Activated T-helper 2 cell treated with anti-CD3 and anti-CD28 coated beads, Interferon-gamma antibody, Interleukin-2, Interleukin-4, amounts not matched to agents 10 μg/mL and 5 μg/mL and 100 μg/mL, durations not matched to agents 14 hours and 24 hours and 36 hours (primary cell): ENCODE results near the gene KLHL40. TPM values are rescaled to one million over a fixed set of nuclear protein-coding genes. Genes with fewer than 3 reads are reported as not detected.

Experiments used
- DNase-seq: peaks from one replicate; pipeline ENCODE4 v3.0.0; 2021; ENCODE audit warnings: low spot score
- H3K27ac Mint-ChIP-seq: one replicate; pipeline ENCODE4 v1.8.0; 2021; ENCODE audit warnings: mixed read lengths
- H3K27me3 Mint-ChIP-seq: one replicate; pipeline ENCODE4 v1.8.0; 2021; ENCODE audit warnings: low read depth, mixed read lengths
- H3K36me3 Mint-ChIP-seq: one replicate; pipeline ENCODE4 v1.8.0; 2021; ENCODE audit warnings: low read depth, mixed read lengths
- H3K4me1 Mint-ChIP-seq: one replicate; pipeline ENCODE4 v1.8.0; 2021; ENCODE audit warnings: low read depth, mixed read lengths
- H3K4me3 Mint-ChIP-seq: one replicate; pipeline ENCODE4 v1.8.0; 2021; ENCODE audit warnings: low read depth, mild to moderate bottlenecking, moderate library complexity, mixed read lengths
- H3K9me3 Mint-ChIP-seq: one replicate; pipeline ENCODE4 v1.8.0; 2021; ENCODE audit warnings: mixed read lengths
- intact Hi-C: fragments of 100-400 bp; cut with micrococcal nuclease; formaldehyde crosslinking; loops from one replicate; pipeline ENCODE4 v1.15.1; 2023
- total RNA-seq: library from RNA; stranded (reverse); gene quantifications from 2 replicates; pipeline ENCODE4 v1.2.3, GENCODE V29; 2022

The KLHL40 gene
- total RNA-seq, 1 donor from 2014 or later: not detected

DNA sequence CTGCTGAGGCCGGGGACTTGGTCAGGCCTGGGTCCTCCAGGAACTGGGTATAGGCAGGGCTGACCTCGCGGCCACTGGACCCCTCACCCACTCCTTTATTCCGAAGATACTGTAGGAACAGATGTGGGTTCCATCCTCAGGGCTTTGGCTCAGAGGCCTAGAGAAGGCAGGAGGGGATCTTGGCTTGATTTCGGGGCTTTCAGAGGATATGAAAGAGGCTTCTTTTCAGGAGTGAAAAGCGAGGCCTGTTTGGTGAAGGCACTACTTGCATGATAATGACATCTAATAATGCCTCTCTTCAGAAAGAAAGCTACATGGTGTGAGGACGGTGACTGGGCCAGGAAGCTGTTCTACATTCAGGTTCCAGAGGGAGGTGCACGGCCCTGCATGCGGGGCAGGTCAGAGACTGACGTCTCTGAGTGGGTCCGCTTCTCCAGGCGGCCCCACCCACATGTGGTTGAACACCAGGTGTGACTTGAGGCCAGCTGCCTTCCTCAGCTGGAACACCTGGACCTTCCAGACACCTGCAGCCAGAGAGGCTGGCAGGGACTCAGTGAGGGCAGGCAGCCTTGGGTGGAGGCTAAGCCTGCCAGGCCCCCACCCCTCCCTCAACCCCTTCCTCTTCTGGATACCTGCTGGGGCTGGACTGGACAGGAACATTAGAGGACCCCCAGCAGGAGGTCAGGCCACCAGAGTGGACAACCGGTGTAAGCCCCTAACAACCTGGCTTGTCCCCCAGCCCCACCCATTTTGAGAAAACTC, 48.3 kb downstream of the KLHL40 start:
- H3K9me3 Mint-ChIP-seq: no peaks in the 10 kb centered on the region
- H3K4me3 Mint-ChIP-seq: no peak overlapping the region
- H3K27ac Mint-ChIP-seq: no peak overlapping the region
- H3K4me1 Mint-ChIP-seq: no peaks in the 10 kb centered on the region
- no peak for DNase-seq
- no peaks in the 10 kb centered on the region for H3K36me3 Mint-ChIP-seq
- H3K27me3 Mint-ChIP-seq: peaks cover 1% of the 10 kb centered on the region
- intact Hi-C loops: no loop called here

DNA sequence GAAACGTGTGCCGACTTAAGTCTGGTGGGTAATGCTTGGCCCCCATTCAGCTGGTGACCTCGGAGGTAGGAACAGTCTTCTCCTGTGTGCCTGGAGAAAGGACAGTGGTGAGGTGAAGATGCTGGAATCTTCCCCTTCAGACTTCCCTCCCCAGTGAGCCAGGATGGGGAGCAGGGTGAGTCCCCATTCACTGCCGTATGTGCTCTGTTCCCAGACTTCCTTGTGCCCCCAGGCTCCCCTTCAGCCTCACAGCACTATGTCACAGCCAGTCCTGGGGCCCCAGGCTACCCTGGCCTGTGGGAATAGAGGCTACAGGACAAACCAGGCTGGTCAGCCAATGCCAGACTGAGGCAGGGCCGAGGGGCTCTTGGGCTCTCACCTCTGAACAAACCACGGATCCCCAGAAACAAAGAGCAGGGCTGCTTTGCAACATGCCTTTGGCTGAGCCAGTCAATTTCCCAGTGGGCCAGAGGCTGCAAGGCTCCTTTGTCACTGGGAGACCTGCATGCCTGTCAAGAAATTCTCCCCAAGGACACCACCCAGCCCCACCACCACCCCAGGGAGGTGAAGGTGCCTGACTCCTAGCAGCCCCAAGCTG, 49.0 kb downstream of the KLHL40 start:
- no peaks in the 10 kb centered on the region for H3K4me1 Mint-ChIP-seq
- peaks cover 1% of the 10 kb centered on the region for H3K27me3 Mint-ChIP-seq
- no peaks in the 10 kb centered on the region for H3K9me3 Mint-ChIP-seq
- intact Hi-C loops: no loop called here
- no peak for DNase-seq
- no peak overlapping the region for H3K27ac Mint-ChIP-seq
- no peaks in the 10 kb centered on the region for H3K36me3 Mint-ChIP-seq
- H3K4me3 Mint-ChIP-seq: no peak overlapping the region

DNA sequence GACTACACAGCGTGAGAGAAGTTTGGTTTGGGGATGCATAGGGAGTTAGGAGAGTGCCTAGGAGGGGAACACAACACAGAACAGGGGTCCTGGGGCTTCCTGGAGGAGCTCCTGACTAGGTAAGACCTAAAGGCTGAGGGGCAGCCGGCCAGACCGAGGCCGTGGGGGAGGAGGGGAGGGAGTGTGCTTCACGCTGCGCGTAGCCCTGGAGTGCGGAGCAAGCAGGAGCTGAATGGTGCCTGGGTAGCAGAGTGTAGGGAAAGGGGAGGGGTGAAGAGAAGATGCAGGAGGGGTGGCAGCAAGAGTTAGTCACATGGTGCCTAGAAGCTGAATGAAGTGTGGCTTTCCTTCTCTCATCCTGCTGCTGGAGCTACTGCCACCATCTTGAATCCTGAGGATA, 49.7 kb downstream of the KLHL40 start:
- Mint-ChIP-seq H3K27ac (no peak overlapping the region), H3K4me3 (no peak overlapping the region), H3K4me1 (no peaks in the 10 kb centered on the region), H3K36me3 (no peaks in the 10 kb centered on the region), H3K9me3 (no peaks in the 10 kb centered on the region), H3K27me3 (no peaks in the 10 kb centered on the region)
- no peak for DNase-seq
- intact Hi-C loops: no loop called here

DNA sequence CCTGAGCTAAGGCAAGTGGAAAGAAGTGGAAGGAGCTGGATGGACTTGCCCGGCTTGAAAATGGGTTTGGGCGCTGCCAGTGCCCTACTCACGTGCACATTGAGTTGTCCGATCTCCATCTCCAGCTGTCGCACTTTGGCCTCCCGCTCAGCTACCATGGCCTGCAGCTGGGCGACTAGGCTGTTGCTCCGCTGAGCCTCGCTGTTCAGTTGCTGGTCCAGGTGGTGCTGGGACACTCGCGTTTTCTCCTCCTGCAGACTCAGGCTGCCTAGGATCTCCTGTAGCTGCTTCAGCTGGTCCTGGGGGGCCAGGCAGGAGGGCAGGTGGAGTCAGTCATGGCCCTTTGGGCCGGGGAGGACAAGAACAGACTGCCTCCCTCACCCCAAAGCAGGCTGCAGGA, 50.3 kb downstream of the KLHL40 start:
- Mint-ChIP-seq H3K27me3 (no peaks in the 10 kb centered on the region), H3K9me3 (no peaks in the 10 kb centered on the region), H3K27ac (no peak overlapping the region), H3K4me1 (no peaks in the 10 kb centered on the region), H3K4me3 (no peak overlapping the region), H3K36me3 (no peaks in the 10 kb centered on the region)
- no peak for DNase-seq
- intact Hi-C loops: no loop called here

DNA sequence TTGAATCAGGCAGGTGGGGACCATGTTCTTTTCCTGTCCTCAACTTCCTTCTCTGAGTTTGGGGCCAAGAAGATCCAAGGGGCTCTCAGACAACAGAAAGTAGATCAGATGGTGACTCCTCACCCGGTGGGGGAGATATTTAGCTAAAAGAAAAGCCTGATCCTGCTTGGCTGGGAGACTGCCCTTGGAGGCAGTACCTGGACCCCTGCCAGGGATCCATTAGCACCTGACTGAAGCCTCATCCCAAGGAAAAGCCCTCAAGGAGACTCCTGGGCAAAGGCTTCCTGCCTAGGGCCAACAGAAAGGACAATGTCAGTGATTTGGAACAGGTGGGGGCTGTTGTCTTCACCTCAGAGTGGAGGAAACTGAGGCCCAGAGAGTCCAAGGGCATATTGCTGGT, 50.7 kb downstream of the KLHL40 start:
- H3K27me3 Mint-ChIP-seq: no peaks in the 10 kb centered on the region
- intact Hi-C loops: no loop called here
- no peak overlapping the region for H3K27ac Mint-ChIP-seq
- no peaks in the 10 kb centered on the region for H3K9me3 Mint-ChIP-seq
- DNase-seq: no peak
- H3K4me3 Mint-ChIP-seq: no peak overlapping the region
- H3K4me1 Mint-ChIP-seq: no peaks in the 10 kb centered on the region
- H3K36me3 Mint-ChIP-seq: no peaks in the 10 kb centered on the region

DNA sequence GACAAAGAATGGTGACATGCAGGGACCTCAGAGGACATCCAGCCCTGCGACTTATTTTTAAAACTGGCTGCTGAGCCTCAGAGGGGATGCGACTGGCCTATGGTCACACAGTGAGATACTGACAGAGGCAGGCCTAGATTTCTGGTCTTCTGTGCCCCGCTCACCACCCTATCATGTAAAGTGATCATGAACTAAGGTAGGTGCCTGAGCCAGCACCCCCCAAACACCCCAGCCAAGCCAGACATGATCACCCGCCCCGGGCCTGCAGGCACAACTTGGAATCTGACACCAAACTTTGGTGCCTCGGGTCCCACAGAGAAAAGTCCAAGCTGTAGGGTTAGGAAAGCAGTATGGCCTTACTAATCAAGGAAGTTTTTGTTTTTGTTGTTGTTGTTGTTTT, 51.2 kb downstream of the KLHL40 start:
- no peaks in the 10 kb centered on the region for H3K9me3 Mint-ChIP-seq
- H3K36me3 Mint-ChIP-seq: no peaks in the 10 kb centered on the region
- H3K4me3 Mint-ChIP-seq: no peak overlapping the region
- no peak for DNase-seq
- no peaks in the 10 kb centered on the region for H3K4me1 Mint-ChIP-seq
- intact Hi-C loops: no loop called here
- no peak overlapping the region for H3K27ac Mint-ChIP-seq
- no peaks in the 10 kb centered on the region for H3K27me3 Mint-ChIP-seq

DNA sequence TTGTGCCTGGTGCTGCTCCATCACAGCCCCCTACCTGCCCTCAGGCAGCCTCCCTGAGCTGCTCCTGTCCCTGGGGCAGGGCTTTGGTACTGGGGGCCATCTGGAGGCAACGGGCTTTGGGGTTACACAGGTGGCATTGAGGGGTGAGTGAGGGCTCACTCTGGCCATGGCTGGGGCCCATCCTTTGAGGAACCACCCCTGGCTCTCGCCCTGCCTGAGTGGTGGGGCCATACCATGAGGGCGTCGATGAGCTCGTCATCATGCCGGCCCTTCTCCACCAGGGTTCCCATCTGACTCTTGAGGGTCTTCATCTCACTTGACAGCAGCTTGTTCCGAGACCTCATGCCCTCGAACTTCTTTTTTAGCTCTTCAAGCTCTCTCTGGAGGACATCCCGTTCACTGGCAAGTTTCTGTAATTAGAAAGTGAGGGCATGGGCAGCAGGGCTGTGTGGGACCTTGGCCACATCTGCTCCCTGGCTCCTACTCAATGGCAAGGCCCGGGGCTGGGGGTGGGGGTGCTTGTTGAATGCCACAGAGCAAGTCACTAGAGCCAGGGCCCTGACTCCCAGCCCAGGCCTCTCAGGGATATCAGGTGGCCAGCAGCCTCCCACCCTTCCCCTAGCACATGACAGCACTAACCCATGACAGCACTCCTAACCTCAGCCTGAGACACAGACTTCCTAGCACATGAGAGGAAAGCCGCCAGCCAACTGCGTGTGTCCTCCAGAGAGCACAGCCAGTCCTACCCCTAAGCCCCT, 54.2 kb downstream of the KLHL40 start:
- Mint-ChIP-seq H3K4me3 (no peak overlapping the region), H3K4me1 (peaks cover 4% of the 10 kb centered on the region), H3K27me3 (no peaks in the 10 kb centered on the region), H3K27ac (no peak overlapping the region), H3K36me3 (no peaks in the 10 kb centered on the region), H3K9me3 (no peaks in the 10 kb centered on the region)
- no peak for DNase-seq
- intact Hi-C loops: loop anchor here (5.0 kb wide), 2 partner anchors 77 to 177 kb away; no protein-coding TSS in a partner anchor

DNA sequence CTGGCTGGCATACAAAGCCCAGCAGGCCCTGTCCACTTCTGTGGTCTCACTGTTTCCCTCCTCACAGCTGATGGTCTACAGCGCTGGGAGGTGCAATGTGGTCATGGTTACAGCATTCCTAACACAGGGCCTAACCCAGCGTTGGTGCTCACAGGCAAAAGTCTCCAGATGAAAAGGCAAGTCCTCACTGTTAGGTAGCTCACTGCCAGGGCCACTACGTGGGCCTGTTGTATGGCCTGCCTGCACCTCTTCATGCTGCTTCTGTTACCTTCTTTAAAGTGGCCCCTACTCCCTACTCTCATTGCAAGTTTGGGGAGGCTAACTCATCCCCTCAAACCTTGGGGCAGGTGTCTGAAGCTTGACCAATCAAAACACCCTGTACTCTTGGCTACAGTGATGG, 56.5 kb downstream of the KLHL40 start:
- no peak overlapping the region for H3K4me3 Mint-ChIP-seq
- no peak for DNase-seq
- H3K27me3 Mint-ChIP-seq: no peaks in the 10 kb centered on the region
- no peaks in the 10 kb centered on the region for H3K9me3 Mint-ChIP-seq
- H3K27ac Mint-ChIP-seq: no peak overlapping the region
- intact Hi-C loops: loop anchor here (5.0 kb wide), 2 partner anchors 79 to 179 kb away; no protein-coding TSS in a partner anchor
- peaks cover 4% of the 10 kb centered on the region for H3K4me1 Mint-ChIP-seq
- H3K36me3 Mint-ChIP-seq: no peaks in the 10 kb centered on the region

Other genes starting within 250 kb of the KLHL40 start
- gene VIPR1, start 182.9 kb upstream of the KLHL40 start, total RNA-seq: 0.51 and 0.52 TPM in 2 replicates
- 36.1 and 40.1 TPM in 2 replicates for gene SEC22C, start 103.6 kb upstream of the KLHL40 start, total RNA-seq
- 62.4 and 67.1 TPM in 2 replicates for gene SS18L2, start 94.7 kb upstream of the KLHL40 start, total RNA-seq
- 76.6 and 86.2 TPM in 2 replicates for gene NKTR, start 84.9 kb upstream of the KLHL40 start, total RNA-seq
- 0.16 and 0.44 TPM in 2 replicates for gene ZBTB47, start 31.8 kb upstream of the KLHL40 start, total RNA-seq
- gene HHATL, start 17.3 kb downstream of the KLHL40 start, total RNA-seq: not detected in 2 replicates
- gene CCDC13, start 87.7 kb downstream of the KLHL40 start, total RNA-seq: 0.44 TPM in 1 of 2 replicates, not detected in the other
- gene HIGD1A, start 119.0 kb downstream of the KLHL40 start, total RNA-seq: 85.9 and 88.5 TPM in 2 replicates
- 0.44 and 1.0 TPM in 2 replicates for gene ACKR2, start 123.9 kb downstream of the KLHL40 start, total RNA-seq
- gene CYP8B1, start 190.3 kb downstream of the KLHL40 start, total RNA-seq: not detected in 2 replicates
- 0.21 and 0.30 TPM in 2 replicates for gene ZNF662, start 220.6 kb downstream of the KLHL40 start, total RNA-seq